Measurements from ENCODE around the gene EIF2S2.

EIF2S2 gene

GRCh38 chr20:34093895-34094294 is 18.1 kb downstream of the EIF2S2 start:
- Histone ChIP-seq H3K27me3 (ENCODE audit: insufficient read depth, low read depth, severe bottlenecking) (no peaks in the 10 kb centered on the region), H3K36me3 (peaks cover 95% of the 10 kb centered on the region), H3K4me3 (ENCODE audit: low read depth, low read length) (no peak overlapping the region), H3K9me3 (ENCODE audit: severe bottlenecking) (no peaks in the 10 kb centered on the region), H3K27ac (no peak overlapping the region)
- TF ChIP-seq, protein P1, sequence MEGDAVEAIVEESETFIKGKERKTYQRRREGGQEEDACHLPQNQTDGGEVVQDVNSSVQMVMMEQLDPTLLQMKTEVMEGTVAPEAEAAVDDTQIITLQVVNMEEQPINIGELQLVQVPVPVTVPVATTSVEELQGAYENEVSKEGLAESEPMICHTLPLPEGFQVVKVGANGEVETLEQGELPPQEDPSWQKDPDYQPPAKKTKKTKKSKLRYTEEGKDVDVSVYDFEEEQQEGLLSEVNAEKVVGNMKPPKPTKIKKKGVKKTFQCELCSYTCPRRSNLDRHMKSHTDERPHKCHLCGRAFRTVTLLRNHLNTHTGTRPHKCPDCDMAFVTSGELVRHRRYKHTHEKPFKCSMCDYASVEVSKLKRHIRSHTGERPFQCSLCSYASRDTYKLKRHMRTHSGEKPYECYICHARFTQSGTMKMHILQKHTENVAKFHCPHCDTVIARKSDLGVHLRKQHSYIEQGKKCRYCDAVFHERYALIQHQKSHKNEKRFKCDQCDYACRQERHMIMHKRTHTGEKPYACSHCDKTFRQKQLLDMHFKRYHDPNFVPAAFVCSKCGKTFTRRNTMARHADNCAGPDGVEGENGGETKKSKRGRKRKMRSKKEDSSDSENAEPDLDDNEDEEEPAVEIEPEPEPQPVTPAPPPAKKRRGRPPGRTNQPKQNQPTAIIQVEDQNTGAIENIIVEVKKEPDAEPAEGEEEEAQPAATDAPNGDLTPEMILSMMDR (IDR thresholded peaks at IDR 0.05; ENCODE audit: low read depth, low read length) = no peak
- no peak for DNase-seq

GRCh38 chr20:34091637-34092200 is 20.3 kb downstream of the EIF2S2 start:
- no peak for DNase-seq
- Histone ChIP-seq H3K4me3 (ENCODE audit: low read depth, low read length) (no peak overlapping the region), H3K9me3 (ENCODE audit: severe bottlenecking) (no peaks in the 10 kb centered on the region), H3K27ac (no peak overlapping the region), H3K36me3 (peaks cover 92% of the 10 kb centered on the region), H3K27me3 (ENCODE audit: insufficient read depth, low read depth, severe bottlenecking) (no peaks in the 10 kb centered on the region)
- TF ChIP-seq, protein P1 (IDR thresholded peaks at IDR 0.05; ENCODE audit: low read depth, low read length) = no peak

GRCh38 chr20:34090645-34091044 is 21.4 kb downstream of the EIF2S2 start:
- Histone ChIP-seq H3K4me3 (ENCODE audit: low read depth, low read length) (no peak overlapping the region), H3K9me3 (ENCODE audit: severe bottlenecking) (no peaks in the 10 kb centered on the region), H3K36me3 (peaks cover 92% of the 10 kb centered on the region), H3K27ac (no peak overlapping the region), H3K27me3 (ENCODE audit: insufficient read depth, low read depth, severe bottlenecking) (no peaks in the 10 kb centered on the region)
- TF ChIP-seq, protein P1 (IDR thresholded peaks at IDR 0.05; ENCODE audit: low read depth, low read length) = no peak
- DNase-seq = no peak

DNA sequence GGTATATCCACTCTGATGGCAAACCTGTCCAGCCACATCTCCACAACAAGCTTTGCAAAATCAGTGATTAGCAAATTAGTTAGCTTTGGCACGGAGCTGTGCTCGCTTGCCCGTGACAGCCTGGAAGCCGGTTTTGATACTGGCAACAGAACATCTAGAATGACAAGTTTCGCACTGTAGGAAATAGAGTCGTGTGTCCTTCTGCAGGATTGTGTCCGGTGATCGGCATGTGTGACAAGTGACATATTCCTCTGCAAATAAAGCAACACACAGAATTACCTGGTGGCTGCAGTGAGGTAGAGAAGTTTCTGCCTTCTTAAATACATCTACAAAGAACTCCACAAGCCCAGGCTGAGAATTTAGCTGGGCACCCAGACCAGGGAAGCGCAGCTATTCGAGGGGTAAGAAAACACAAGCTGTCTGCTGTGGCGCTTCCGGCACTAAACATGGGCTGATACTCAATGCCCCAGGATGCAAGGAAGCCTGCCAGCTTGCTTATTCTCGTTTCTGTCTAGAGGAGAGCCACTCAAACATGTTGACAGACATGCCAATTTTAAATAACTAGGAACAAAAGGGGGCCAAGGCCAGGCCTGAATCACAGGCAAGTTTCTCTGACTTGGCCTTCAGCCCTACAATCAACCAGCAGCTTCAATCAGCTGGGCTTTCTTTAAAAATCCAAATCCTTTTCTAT is 22.2 kb downstream of the EIF2S2 start:
- TF ChIP-seq, protein P1 (IDR thresholded peaks at IDR 0.05; ENCODE audit: low read depth, low read length) = no peak

DNA sequence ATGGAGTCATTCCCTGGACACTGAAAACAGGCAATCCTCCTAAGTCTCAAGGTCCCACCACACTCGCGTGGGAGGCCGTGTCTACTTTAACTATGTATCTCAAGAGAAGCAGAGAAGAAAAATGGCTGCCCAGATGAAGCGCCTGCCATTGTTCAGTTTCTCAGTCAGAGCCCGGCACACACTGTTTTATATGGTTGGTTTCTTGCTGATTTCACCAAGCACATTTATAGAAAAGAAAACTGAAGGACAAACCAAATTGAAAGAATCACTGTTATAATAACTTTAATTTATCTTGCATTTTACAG is 22.9 kb downstream of the EIF2S2 start:
- Histone ChIP-seq H3K27me3 (ENCODE audit: insufficient read depth, low read depth, severe bottlenecking) (no peaks in the 10 kb centered on the region), H3K27ac (no peak overlapping the region), H3K36me3 (peaks cover 83% of the 10 kb centered on the region), H3K4me3 (ENCODE audit: low read depth, low read length) (no peak overlapping the region), H3K9me3 (ENCODE audit: severe bottlenecking) (no peaks in the 10 kb centered on the region)
- TF ChIP-seq, protein P1 (IDR thresholded peaks at IDR 0.05; ENCODE audit: low read depth, low read length) = no peak
- DNase-seq = no peak

More for the DNA sequence above, 22.2 kb downstream of the EIF2S2 start:
- no peak overlapping the region for H3K27ac ChIP-seq
- no peaks in the 10 kb centered on the region for H3K27me3 ChIP-seq (ENCODE audit: insufficient read depth, low read depth, severe bottlenecking)
- H3K36me3 ChIP-seq = peaks cover 90% of the 10 kb centered on the region
- H3K4me3 ChIP-seq (ENCODE audit: low read depth, low read length) = no peak overlapping the region
- no peaks in the 10 kb centered on the region for H3K9me3 ChIP-seq (ENCODE audit: severe bottlenecking)
- DNase-seq = no peak
